CD4-positive, alpha-beta T cell treated with Interleukin-15 for 4 hours (primary cell): ENCODE measurements around the gene NUTM2A.
"Not testable (repeated sequence)": the region's sequence is repeated elsewhere in the genome, so short reads cannot be mapped to it uniquely, and the experiment has no call there.

Experiments used
- DNase-seq: peaks from one replicate; pipeline ENCODE4 v3.0.0-alpha.2; 2020; ENCODE audit warnings: low spot score

NUTM2A gene

GRCh38 chr10:87225148-87225547, at the start of gene NUTM2A:
Gene NUTM2A, plus strand, starts transcription at chr10:87225448. Its CDS starts 383 bp downstream, at chr10:87225831.
- not testable (repeated sequence) for DNase-seq

GRCh38 chr10:87177587-87177986, 47.7 kb upstream of the NUTM2A start:
- DNase-seq = not testable (repeated sequence)

GRCh38 chr10:87184421-87184820, 40.8 kb upstream of the NUTM2A start:
- not testable (repeated sequence) for DNase-seq

DNA sequence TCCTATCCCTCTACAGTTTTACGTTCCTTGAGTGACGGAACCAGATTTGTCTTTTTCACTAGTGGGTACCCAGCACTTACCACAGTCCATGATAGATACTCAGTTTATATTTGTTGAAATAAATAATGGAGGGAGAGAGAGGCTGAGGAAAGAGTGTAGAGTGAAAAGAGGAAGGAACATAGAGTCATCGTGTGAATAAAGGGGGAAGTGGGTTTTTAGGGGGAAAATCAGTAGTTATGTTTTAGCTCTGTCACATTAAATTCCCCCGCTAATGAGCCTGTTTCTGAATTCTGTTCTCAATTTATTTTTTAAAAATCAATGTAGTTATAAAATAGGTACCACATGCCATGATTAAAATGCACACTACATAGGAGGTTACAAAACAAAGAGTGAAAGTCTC, 39.2 kb upstream of the NUTM2A start:
- not testable (repeated sequence) for DNase-seq

GRCh38 chr10:87187573-87187972, 37.7 kb upstream of the NUTM2A start:
- not testable (repeated sequence) for DNase-seq

- DNase-seq = not testable (repeated sequence)
Observed at GRCh38 chr10:87191841-87192240, 33.4 kb upstream of the NUTM2A start.

DNA sequence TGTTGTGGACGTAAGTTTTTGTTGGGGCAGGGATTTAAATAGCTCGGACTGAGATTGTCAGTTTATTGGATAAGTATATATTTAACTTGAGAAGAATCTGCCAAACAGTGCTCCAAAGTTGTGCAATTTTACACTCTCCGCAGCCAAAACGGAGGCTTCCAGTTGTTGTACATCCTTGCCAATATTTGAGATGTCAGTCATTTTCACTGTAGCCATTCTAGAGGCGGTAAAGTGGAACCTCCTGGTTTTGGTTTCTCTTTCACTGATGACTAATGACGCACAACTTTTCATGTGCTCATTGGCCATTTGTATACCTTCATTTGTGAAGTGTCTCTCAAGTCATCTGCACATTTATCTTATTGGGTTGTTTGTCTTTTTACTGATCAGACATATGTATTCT, 24.3 kb upstream of the NUTM2A start:
- DNase-seq = peak; percentile 59

DNA sequence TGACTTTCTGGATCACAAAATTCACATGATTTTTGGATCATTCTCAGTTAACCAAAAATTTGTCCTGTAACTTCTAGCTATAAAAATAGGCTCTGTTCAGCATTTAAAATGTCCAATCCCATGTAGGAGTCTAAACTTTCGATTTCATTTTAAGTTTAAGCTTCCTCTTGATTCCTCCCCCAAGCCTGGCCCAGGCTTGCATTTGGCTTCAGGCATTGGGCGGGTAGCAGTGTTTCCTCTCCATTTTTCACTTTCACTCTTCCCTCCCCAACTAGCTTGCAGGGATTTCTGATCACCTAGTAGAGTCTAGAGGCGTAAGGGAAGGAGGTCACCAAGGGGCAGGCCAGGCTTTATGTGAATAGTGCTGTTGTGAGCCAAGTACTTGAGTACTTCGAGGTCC, 20.4 kb upstream of the NUTM2A start:
- DNase-seq = not testable (repeated sequence)

GRCh38 chr10:87206922-87207321, 18.3 kb upstream of the NUTM2A start:
- DNase-seq = not testable (repeated sequence)

- not testable (repeated sequence) for DNase-seq
Observed at GRCh38 chr10:87210309-87210708, 14.9 kb upstream of the NUTM2A start.

DNA sequence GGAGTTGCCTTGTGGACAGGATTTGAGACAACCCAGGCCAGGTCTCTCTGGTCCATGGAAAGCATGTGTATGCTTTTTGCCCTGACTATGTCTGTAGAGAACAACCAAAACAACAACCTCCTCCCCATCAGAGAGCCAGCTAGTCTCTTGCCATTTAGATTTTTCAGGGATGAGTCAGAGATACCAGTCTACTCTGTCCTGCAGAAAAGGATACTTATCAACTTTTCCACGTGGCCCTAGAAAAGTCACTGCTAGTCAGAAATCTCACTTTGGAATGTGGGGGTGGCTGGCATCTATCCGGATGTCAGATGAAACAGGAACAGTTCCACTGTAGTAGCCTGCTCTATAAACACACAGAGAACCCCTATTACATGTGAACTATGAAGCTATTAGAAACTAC, 13.4 kb upstream of the NUTM2A start:
- not testable (repeated sequence) for DNase-seq

DNA sequence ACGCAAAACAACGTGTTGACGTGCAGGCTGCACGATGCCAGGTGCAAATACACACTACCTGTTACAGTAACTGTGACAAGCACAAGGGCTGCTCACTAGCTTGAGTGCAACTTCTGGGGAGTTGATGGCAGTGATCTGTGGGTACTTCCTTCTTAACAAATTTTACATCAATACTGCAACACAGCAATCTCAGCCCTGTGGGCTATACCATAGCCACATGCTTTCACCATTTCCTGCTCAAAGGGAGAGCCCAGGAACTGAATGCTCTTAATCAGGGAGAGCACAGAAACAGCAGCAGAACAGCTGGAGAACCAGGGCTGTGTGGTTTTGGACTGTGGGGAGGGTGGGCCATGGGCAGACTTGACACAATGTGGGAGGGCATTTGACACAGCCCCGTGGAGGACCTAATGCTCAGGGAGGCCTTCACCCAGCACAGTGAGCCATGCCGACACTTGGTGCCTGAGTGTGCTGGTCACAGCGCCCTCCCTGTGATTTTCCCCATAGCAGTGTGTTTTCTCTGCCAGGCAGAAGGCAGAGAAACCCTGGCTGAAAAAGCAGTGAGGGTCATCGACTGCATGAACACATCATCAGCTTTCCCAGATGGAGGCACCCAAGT, 12.0 kb upstream of the NUTM2A start:
- not testable (repeated sequence) for DNase-seq

DNA sequence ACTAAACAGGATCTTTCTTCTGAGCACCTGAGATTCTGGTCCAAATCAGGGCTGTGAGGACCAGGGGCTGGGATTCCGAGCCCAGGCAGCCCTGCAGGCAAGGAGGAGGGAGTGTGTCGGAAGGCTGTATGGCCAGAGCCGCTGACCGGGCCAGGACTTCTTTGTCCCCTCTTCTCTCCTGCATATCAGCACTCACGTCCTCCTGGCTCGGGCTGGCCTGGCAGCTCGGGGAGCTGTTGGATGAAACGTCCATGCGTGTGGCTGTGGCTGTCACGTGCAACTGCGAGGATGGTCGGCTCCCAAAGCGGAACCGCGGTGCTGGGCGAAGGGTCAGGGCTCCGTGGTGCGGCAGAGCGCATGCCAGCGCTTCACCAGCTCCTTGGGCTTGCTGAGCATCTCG, 11.4 kb upstream of the NUTM2A start:
- DNase-seq = not testable (repeated sequence)

- not testable (repeated sequence) for DNase-seq
Observed at GRCh38 chr10:87216120-87216519, 9.1 kb upstream of the NUTM2A start.

GRCh38 chr10:87219370-87219769, 5.9 kb upstream of the NUTM2A start:
- not testable (repeated sequence) for DNase-seq

DNA sequence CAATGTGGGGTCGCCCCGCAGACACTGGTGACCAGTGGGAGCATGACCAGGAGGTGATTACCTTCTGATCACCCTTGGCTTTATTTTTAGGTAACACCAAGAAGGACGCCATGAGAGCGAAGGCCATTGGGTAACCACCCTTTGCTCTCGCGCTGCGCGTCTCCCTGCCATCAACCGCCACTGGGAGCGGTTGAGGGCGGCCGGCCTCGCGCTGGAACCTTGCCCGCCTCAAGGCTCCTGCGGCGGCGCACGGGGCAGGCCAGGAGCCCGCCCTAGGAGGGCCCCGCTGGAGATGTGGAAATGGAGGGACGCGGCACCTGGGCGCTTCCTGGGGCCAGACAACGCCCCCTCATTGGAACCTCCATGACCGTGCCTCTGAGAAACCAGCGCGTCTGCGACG, 2.5 kb upstream of the NUTM2A start:
- not testable (repeated sequence) for DNase-seq

DNA sequence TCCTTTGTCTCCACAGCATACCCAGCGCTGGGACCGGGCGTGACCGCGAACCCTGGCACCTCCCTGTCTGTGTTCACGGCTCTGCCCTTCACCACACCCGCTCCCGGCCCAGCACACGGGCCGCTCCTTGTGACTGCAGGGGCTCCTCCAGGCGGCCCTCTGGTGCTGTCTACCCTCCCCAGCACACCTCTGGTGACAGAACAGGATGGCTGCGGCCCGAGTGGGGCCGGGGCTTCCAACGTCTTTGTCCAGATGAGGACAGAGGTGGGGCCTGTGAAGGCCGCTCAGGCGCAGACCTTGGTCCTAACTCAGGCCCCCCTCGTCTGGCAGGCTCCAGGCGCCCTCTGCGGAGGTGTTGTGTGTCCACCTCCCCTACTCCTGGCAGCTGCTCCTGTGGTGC, 3.0 kb downstream of the NUTM2A start:
- not testable (repeated sequence) for DNase-seq

- not testable (repeated sequence) for DNase-seq
Observed at GRCh38 chr10:87229211-87229610, 4.0 kb downstream of the NUTM2A start.

DNA sequence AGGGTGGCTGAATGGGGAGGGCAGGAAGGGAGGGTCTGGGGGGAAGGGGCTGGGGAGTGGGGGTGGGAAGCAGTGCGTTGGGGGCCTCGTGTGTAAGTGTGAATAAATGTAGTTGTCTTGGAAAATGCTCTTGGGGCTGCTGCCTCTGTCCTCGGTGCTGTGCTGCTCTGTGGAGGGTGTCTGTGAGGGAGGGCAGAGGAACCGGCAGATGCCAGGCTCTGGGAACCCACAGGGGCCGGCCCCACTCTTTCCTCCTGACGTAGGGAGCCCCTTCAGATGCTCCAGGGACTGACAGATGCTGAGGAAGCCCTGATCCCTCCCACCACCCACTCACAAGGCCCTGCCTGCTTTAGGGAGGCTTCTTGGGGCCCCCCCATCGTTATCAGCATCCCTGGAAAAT, 9.6 kb downstream of the NUTM2A start:
- DNase-seq = not testable (repeated sequence)

GRCh38 chr10:87237244-87237643, 12.0 kb downstream of the NUTM2A start:
- not testable (repeated sequence) for DNase-seq

- not testable (repeated sequence) for DNase-seq
Observed at GRCh38 chr10:87239346-87239808, 14.1 kb downstream of the NUTM2A start.

- DNase-seq = not testable (repeated sequence)
Observed at GRCh38 chr10:87242192-87242591, 16.9 kb downstream of the NUTM2A start.

GRCh38 chr10:87247335-87247734, 22.1 kb downstream of the NUTM2A start:
- not testable (repeated sequence) for DNase-seq

DNA sequence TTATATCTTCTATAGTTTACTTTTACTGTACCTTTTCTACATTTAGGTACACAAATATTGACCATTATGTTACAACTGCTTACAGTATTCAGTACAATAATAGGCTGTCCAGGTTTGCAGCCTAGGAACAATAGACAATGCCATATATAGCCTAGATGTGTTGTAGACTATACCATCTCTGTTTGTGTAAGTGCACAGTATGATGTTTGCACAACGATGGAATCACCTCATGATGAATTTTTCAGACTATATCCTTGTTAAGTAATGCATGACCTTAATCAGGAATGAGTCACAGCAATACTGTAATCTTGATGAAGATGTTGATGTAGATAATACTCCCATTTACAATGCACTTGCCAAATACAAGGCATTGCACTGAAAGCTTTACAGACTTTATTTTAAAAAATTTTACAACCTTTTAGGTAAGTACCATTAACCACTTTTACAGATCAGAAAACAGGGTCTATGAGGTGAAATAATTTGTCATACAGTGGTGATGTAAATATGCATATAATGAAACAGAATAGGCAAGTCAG, 23.6 kb downstream of the NUTM2A start:
- DNase-seq = not testable (repeated sequence)
